H9 (cell line): ENCODE results near the gene SLC9A9. TPM values are rescaled to one million over a fixed set of nuclear protein-coding genes. Genes with fewer than 3 reads are reported as not detected.

ENCODE experiments used
- DNase-seq: peaks from one replicate; pipeline ENCODE4 v3.0.0-alpha.2; 2017
- H2AFZ ChIP-seq: one replicate; pipeline ENCODE4 v1.6.1; 2013; ENCODE audit warnings: mild to moderate bottlenecking, low read length, control low read depth, moderate library complexity
- H2AK5ac ChIP-seq: 2 replicates; pipeline ENCODE4 v1.6.1; 2013; ENCODE audit warnings: low read length, control low read depth, mixed read lengths; ENCODE audit not compliant: insufficient read length
- H2BK120ac ChIP-seq: one replicate; pipeline ENCODE4 v1.6.1; 2013; ENCODE audit warnings: low read depth, mild to moderate bottlenecking, low read length, control low read depth, inconsistent platforms; ENCODE audit not compliant: poor library complexity, severe bottlenecking
- H2BK12ac ChIP-seq: 2 replicates; pipeline ENCODE4 v1.6.1; 2013; ENCODE audit warnings: low read length, control low read depth, mixed read lengths, low read depth; ENCODE audit not compliant: insufficient read length
- H2BK15ac ChIP-seq: 2 replicates; pipeline ENCODE4 v1.6.1; 2013; ENCODE audit warnings: low read depth, low read length, control low read depth
- H2BK20ac ChIP-seq: one replicate; pipeline ENCODE4 v1.6.1; 2013; ENCODE audit warnings: low read depth, mild to moderate bottlenecking, low read length, control low read depth, inconsistent platforms; ENCODE audit not compliant: poor library complexity, severe bottlenecking
- H2BK5ac ChIP-seq: 2 replicates; pipeline ENCODE4 v1.6.1; 2013; ENCODE audit warnings: low read length, control low read depth, mixed read lengths; ENCODE audit not compliant: insufficient read length
- H3K14ac ChIP-seq: 2 replicates; pipeline ENCODE4 v1.6.1; 2013; ENCODE audit warnings: low read length, control low read depth; ENCODE audit not compliant: insufficient read depth
- H3K18ac ChIP-seq: 2 replicates; pipeline ENCODE4 v1.6.1; 2013; ENCODE audit warnings: low read depth, mild to moderate bottlenecking, mixed read lengths, low read length, control low read depth; ENCODE audit not compliant: insufficient read length
- H3K23ac ChIP-seq: 2 replicates; pipeline ENCODE4 v1.6.1; 2013; ENCODE audit warnings: low read length, control low read depth, mixed read lengths, low read depth; ENCODE audit not compliant: insufficient read length
- H3K23me2 ChIP-seq: 2 replicates; pipeline ENCODE4 v1.6.1; 2013; ENCODE audit warnings: low read depth, mild to moderate bottlenecking, mixed read lengths, low read length, control low read depth; ENCODE audit not compliant: insufficient read length, poor library complexity, severe bottlenecking
- H3K27ac ChIP-seq: 2 replicates; pipeline ENCODE4 v1.5.1; 2013; ENCODE audit warnings: low read length, control low read depth, mixed read lengths, low read depth; ENCODE audit not compliant: insufficient read length
- H3K27me3 ChIP-seq: 2 replicates; pipeline ENCODE4 v1.6.1; 2013; ENCODE audit warnings: low read length, control low read depth, inconsistent platforms; ENCODE audit not compliant: insufficient read depth
- H3K4ac ChIP-seq: 2 replicates; pipeline ENCODE4 v1.6.1; 2013; ENCODE audit warnings: low read depth, mild to moderate bottlenecking, control low read depth, inconsistent platforms, low read length, moderate library complexity
- H3K4me1 ChIP-seq: 2 replicates; pipeline ENCODE4 v1.6.1; 2013; ENCODE audit warnings: low read length, control low read depth, inconsistent platforms; ENCODE audit not compliant: insufficient read depth
- H3K4me2 ChIP-seq: 2 replicates; pipeline ENCODE4 v1.6.1; 2013; ENCODE audit warnings: low read length, control low read depth, mixed read lengths; ENCODE audit not compliant: insufficient read length, insufficient read depth
- H3K56ac ChIP-seq: 2 replicates; pipeline ENCODE4 v1.6.1; 2013; ENCODE audit warnings: low read depth, mild to moderate bottlenecking, mixed read lengths, low read length, control low read depth; ENCODE audit not compliant: insufficient read length
- H3K79me1 ChIP-seq: 2 replicates; pipeline ENCODE4 v1.6.1; 2013; ENCODE audit warnings: low read depth, mild to moderate bottlenecking, moderate library complexity, low read length, control low read depth, inconsistent platforms; ENCODE audit not compliant: insufficient read depth, poor library complexity, severe bottlenecking
- H3K79me2 ChIP-seq: 2 replicates; pipeline ENCODE4 v1.6.1; 2013; ENCODE audit warnings: low read length, control low read depth, inconsistent platforms; ENCODE audit not compliant: insufficient read depth
- H3K9ac ChIP-seq: 2 replicates; pipeline ENCODE4 v1.6.1; 2013; ENCODE audit warnings: low read length, control low read depth, mixed read lengths; ENCODE audit not compliant: insufficient read length; ENCODE audit errors: extremely low read depth
- H3K9me3 ChIP-seq: one replicate; pipeline ENCODE4 v1.6.1; 2013; ENCODE audit warnings: low read depth, low read length, inconsistent platforms; ENCODE audit not compliant: control insufficient read depth
- H3T11ph ChIP-seq: one replicate; pipeline ENCODE4 v1.6.1; 2013; ENCODE audit warnings: mild to moderate bottlenecking, low read length, control low read depth, inconsistent platforms
- H4K20me1 ChIP-seq: one replicate; pipeline ENCODE4 v1.6.1; 2013; ENCODE audit not compliant: control insufficient read depth, insufficient read length, insufficient read depth
- H4K5ac ChIP-seq: 2 replicates; pipeline ENCODE4 v1.6.1; 2013; ENCODE audit warnings: low read depth, mild to moderate bottlenecking, mixed read lengths, low read length, control low read depth; ENCODE audit not compliant: insufficient read length
- H4K8ac ChIP-seq: replicated peaks from 2 replicates; pipeline ENCODE4 v1.6.1; 2013; ENCODE audit warnings: low read length, control low read depth, mixed read lengths, low read depth; ENCODE audit not compliant: insufficient read length
- H4K91ac ChIP-seq: 2 replicates; pipeline ENCODE4 v1.6.1; 2013; ENCODE audit warnings: low read depth, mild to moderate bottlenecking, moderate library complexity, mixed read lengths, low read length, control low read depth; ENCODE audit not compliant: insufficient read length
- H3K27ac Mint-ChIP-seq, 3 experiments: 2 replicates in 2 of 3; 3 replicates in 1 of 3; pipeline ENCODE4 v1.8.0; 2020 to 2021; ENCODE audit warnings: mixed read lengths in 3 of 3, mild to moderate bottlenecking in 1 of 3, moderate library complexity in 1 of 3
- H3K27me3 Mint-ChIP-seq: 2 replicates; pipeline ENCODE4 v1.8.0; 2021; ENCODE audit warnings: low read depth, mild to moderate bottlenecking, moderate library complexity, mixed read lengths
- H3K36me3 Mint-ChIP-seq, 3 experiments: 2 replicates in 2 of 3; 3 replicates in 1 of 3; pipeline ENCODE4 v1.8.0; 2020 to 2021; ENCODE audit warnings: low read depth in 3 of 3, mixed read lengths in 3 of 3; ENCODE audit not compliant: insufficient read depth in 1 of 3
- H3K4me1 Mint-ChIP-seq, 2 experiments: 2 replicates each; pipeline ENCODE4 v1.8.0; 2020; ENCODE audit warnings: mixed read lengths in 2 of 2
- H3K4me3 Mint-ChIP-seq, 2 experiments: 2 replicates in 1 of 2; 3 replicates in 1 of 2; pipeline ENCODE4 v1.8.0; 2020 to 2021; ENCODE audit warnings: mild to moderate bottlenecking in 2 of 2, mixed read lengths in 2 of 2, moderate library complexity in 1 of 2
- H3K9me3 Mint-ChIP-seq, 2 experiments: 2 replicates in 1 of 2; 3 replicates in 1 of 2; pipeline ENCODE4 v1.8.0; 2020; ENCODE audit warnings: mild to moderate bottlenecking in 2 of 2, mixed read lengths in 2 of 2, moderate library complexity in 1 of 2
- CTCF ChIP-seq: fragments of 200-600 bp; sonication (generic); conservative IDR thresholded peaks from 3 replicates; pipeline ENCODE4 v1.8.0; 2021; ENCODE audit warnings: antibody characterized with exemption, mild to moderate bottlenecking
- total RNA-seq: library from RNA; stranded (reverse); gene quantifications from 2 replicates; pipeline ENCODE4 v1.2.1, GENCODE V29; 2021

SLC9A9 gene
- total RNA-seq, 1 experiment from 2014 or later, result 0.35 TPM

DNA sequence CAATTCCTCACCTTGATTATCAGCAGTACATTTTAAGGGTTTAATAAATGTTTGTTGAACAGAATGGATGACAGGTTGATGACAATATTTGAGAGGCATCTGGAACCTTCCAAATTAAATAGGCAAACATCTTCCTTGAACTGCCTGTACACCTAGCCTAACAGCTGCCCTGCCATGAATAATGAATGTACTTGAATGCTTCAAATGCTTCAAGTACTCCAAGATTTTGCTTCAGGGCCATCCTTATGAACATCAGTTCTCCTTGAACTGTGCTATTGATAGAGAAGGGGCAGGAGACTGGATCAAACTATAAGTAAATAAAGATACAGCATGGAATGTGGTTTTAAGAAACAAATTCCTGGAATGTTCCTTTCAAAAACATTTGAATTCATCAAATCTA lies 591.9 kb downstream of the SLC9A9 start:
- no peak overlapping the region for H3K27ac ChIP-seq
- no peaks in the 10 kb centered on the region for H3K79me2 ChIP-seq
- H4K20me1 ChIP-seq, result no peaks in the 10 kb centered on the region
- H3K4me1 Mint-ChIP-seq, result 0 out of 4 replicates have a peak, but pooled peaks cover 0 to 2% of the 10 kb centered on the region in 2 experiments
- no peak overlapping the region for H3K4ac ChIP-seq
- no peaks in the 10 kb centered on the region for H3K23me2 ChIP-seq
- no peak overlapping the region for H3K4me2 ChIP-seq
- H3T11ph ChIP-seq, result no peak overlapping the region
- no peak overlapping the region for H2AFZ ChIP-seq
- no peak overlapping the region for H2BK12ac ChIP-seq
- H3K27ac Mint-ChIP-seq, result no peak overlapping the region
- no peak overlapping the region for H3K4me3 Mint-ChIP-seq
- no peak overlapping the region for H3K14ac ChIP-seq
- H3K9ac ChIP-seq, result no peak overlapping the region
- no peak overlapping the region for H2BK20ac ChIP-seq
- no peaks in the 10 kb centered on the region for H3K4me1 ChIP-seq
- H3K9me3 ChIP-seq, result no peaks in the 10 kb centered on the region
- no peak overlapping the region for H4K5ac ChIP-seq
- no peak overlapping the region for H2AK5ac ChIP-seq
- no peak for TF ChIP-seq CTCF
- H3K18ac ChIP-seq, result no peak overlapping the region
- H3K23ac ChIP-seq, result no peak overlapping the region
- H3K36me3 Mint-ChIP-seq, result no peaks in the 10 kb centered on the region
- no peaks in the 10 kb centered on the region for H3K9me3 Mint-ChIP-seq
- no peak overlapping the region for H3K56ac ChIP-seq
- no peaks in the 10 kb centered on the region; the same call in 1 of the 2 replicates for H3K27me3 Mint-ChIP-seq
- no peak overlapping the region for H2BK5ac ChIP-seq
- DNase-seq, result no peak
- no peaks in the 10 kb centered on the region for H3K27me3 ChIP-seq
- no peak overlapping the region for H4K8ac ChIP-seq
- no peaks in the 10 kb centered on the region for H3K79me1 ChIP-seq
- no peak overlapping the region for H2BK15ac ChIP-seq
- H4K91ac ChIP-seq, result no peak overlapping the region
- H2BK120ac ChIP-seq, result no peak overlapping the region
